WTC11 (cell line): ENCODE data around the gene ELOVL2.

Experiments
- ATF3 ChIP-seq: sonication (generic); formaldehyde crosslinking; conservative IDR thresholded peaks from 2 replicates; pipeline ENCODE4 v1.8.1; 2022; ENCODE audit warnings: mild to moderate bottlenecking, missing genetic modification reagents
- CREB1 ChIP-seq: sonication (generic); formaldehyde crosslinking; IDR thresholded peaks from 2 replicates; pipeline ENCODE4 v1.8.0; 2023; ENCODE audit warnings: mild to moderate bottlenecking, missing genetic modification reagents
- CTCF ChIP-seq: fragments of 200-600 bp; IDR thresholded peaks from 2 replicates; pipeline ENCODE4 v1.8.0; 2022; ENCODE audit warnings: antibody characterized with exemption
- FOXP4 ChIP-seq: sonication (generic); formaldehyde crosslinking; IDR thresholded peaks from 2 replicates; pipeline ENCODE4 v1.8.0; 2022; ENCODE audit warnings: mild to moderate bottlenecking, missing genetic modification reagents
- MYBL2 ChIP-seq: sonication (generic); formaldehyde crosslinking; IDR thresholded peaks from 2 replicates; pipeline ENCODE4 v1.8.1; 2023; ENCODE audit warnings: mild to moderate bottlenecking, moderate library complexity, missing genetic modification reagents
- NR2C2 ChIP-seq: sonication (generic); formaldehyde crosslinking; IDR thresholded peaks from 2 replicates; pipeline ENCODE4 v1.8.0; 2022; ENCODE audit warnings: mild to moderate bottlenecking, missing genetic modification reagents
- NR3C1 ChIP-seq: sonication (generic); formaldehyde crosslinking; conservative IDR thresholded peaks from 2 replicates; pipeline ENCODE4 v1.8.1; 2023; ENCODE audit warnings: low read depth, mild to moderate bottlenecking, missing genetic modification reagents
- SMAD3 ChIP-seq: sonication (generic); formaldehyde crosslinking; IDR thresholded peaks from 2 replicates; pipeline ENCODE4 v1.8.0; 2022; ENCODE audit warnings: missing genetic modification reagents, mild to moderate bottlenecking, borderline replicate concordance
- SMAD4 ChIP-seq: sonication (generic); formaldehyde crosslinking; IDR thresholded peaks from 2 replicates; pipeline ENCODE4 v1.8.0; 2022; ENCODE audit warnings: mild to moderate bottlenecking, missing genetic modification reagents
- TEAD4 ChIP-seq: sonication (generic); formaldehyde crosslinking; IDR thresholded peaks from 2 replicates; pipeline ENCODE4 v1.8.0; 2022; ENCODE audit warnings: mild to moderate bottlenecking, missing genetic modification reagents
- ZNF423 ChIP-seq: fragments of 250-450 bp; sonication (Bioruptor Pico); IDR thresholded peaks from 2 replicates; pipeline ENCODE4 v2.1.2; 2022; ENCODE audit warnings: mild to moderate bottlenecking, moderate library complexity

- TF ChIP-seq NR3C1 (CRISPR knock-in tag): no peak
- no peak for TF ChIP-seq CREB1
- no peak for TF ChIP-seq TEAD4
- no peak for TF ChIP-seq NR2C2
- TF ChIP-seq ATF3 (CRISPR knock-in tag): no peak
- TF ChIP-seq CTCF: no peak
- TF ChIP-seq MYBL2 (CRISPR knock-in tag): no peak
- no peak for TF ChIP-seq SMAD4 (CRISPR knock-in tag)
- no peak for TF ChIP-seq SMAD3 (CRISPR knock-in tag)
- TF ChIP-seq FOXP4: no peak
- TF ChIP-seq ZNF423: no peak
These were observed 71.9 kb downstream of the ELOVL2 start for GRCh38 chr6:10972196-10972595.
